DND-41 (cell line): ENCODE results near the gene CFAP54.

Experiments used
- ATAC-seq: fragments of 200-7000 bp; cut with Tn5 transposase; 3 replicates; pipeline ENCODE4 v1.9.1; 2021; ENCODE audit warnings: low read depth; ENCODE audit not compliant: insufficient read depth
- DNase-seq: peaks from one replicate; pipeline ENCODE4 v3.0.0-alpha.2; 2020
- H2AFZ ChIP-seq: 2 replicates; pipeline ENCODE4 v1.6.0; 2012; ENCODE audit warnings: low read depth, low read length
- H3K27ac ChIP-seq: 2 replicates; pipeline ENCODE4 v1.5.1; 2012; ENCODE audit warnings: low read length, inconsistent platforms
- H3K27me3 ChIP-seq: fragments of 200-600 bp; sonication (generic); 2 replicates; pipeline ENCODE4 v1.6.0; 2012; ENCODE audit warnings: low read length, mild to moderate bottlenecking, inconsistent platforms; ENCODE audit not compliant: insufficient read depth, poor library complexity
- H3K36me3 ChIP-seq: 2 replicates; pipeline ENCODE4 v1.5.1; 2012; ENCODE audit warnings: low read length, inconsistent platforms; ENCODE audit not compliant: insufficient read depth
- H3K4me1 ChIP-seq: 2 replicates; pipeline ENCODE4 v1.5.1; 2012; ENCODE audit warnings: mild to moderate bottlenecking, low read length; ENCODE audit not compliant: insufficient read depth
- H3K4me2 ChIP-seq: 2 replicates; pipeline ENCODE4 v1.6.0; 2012; ENCODE audit warnings: mild to moderate bottlenecking, moderate library complexity, low read length, inconsistent platforms; ENCODE audit not compliant: insufficient read depth
- H3K4me3 ChIP-seq, 2 experiments: fragments of 200-600 bp in 1 of 2; shearing (Covaris generic) in 1 of 2; 2 replicates each; pipeline ENCODE4 v1.5.1; 2012 to 2016; ENCODE audit warnings: inconsistent platforms in 2 of 2, low read length in 2 of 2, mild to moderate bottlenecking in 2 of 2, low read depth in 1 of 2, moderate library complexity in 1 of 2
- H3K79me2 ChIP-seq: 2 replicates; pipeline ENCODE4 v1.6.0; 2012; ENCODE audit warnings: low read length, inconsistent platforms; ENCODE audit not compliant: insufficient read depth
- H3K9ac ChIP-seq: 2 replicates; pipeline ENCODE4 v1.6.0; 2012; ENCODE audit warnings: low read depth, mild to moderate bottlenecking, inconsistent platforms, low read length, moderate library complexity
- H3K9me3 ChIP-seq: 2 replicates; pipeline ENCODE4 v1.5.1; 2012; ENCODE audit warnings: low read length, moderate library complexity, mild to moderate bottlenecking, inconsistent platforms; ENCODE audit not compliant: insufficient read depth, severe bottlenecking
- H4K20me1 ChIP-seq: 2 replicates; pipeline ENCODE4 v1.6.0; 2012; ENCODE audit warnings: low read length; ENCODE audit not compliant: insufficient read depth
- EZH2 ChIP-seq: IDR thresholded peaks from 3 replicates; pipeline ENCODE4 v1.6.1; 2012; ENCODE audit warnings: borderline replicate concordance, low read depth, mild to moderate bottlenecking, moderate library complexity, low read length, inconsistent platforms; ENCODE audit not compliant: severe bottlenecking
- TF ChIP-seq, protein P1 (sequence below): IDR thresholded peaks from 2 replicates; pipeline ENCODE4 v1.5.1; 2012; ENCODE audit warnings: borderline replicate concordance, low read length, moderate library complexity, mild to moderate bottlenecking; ENCODE audit not compliant: poor library complexity, severe bottlenecking; ENCODE audit errors: extremely low read depth

The CFAP54 gene

DNA sequence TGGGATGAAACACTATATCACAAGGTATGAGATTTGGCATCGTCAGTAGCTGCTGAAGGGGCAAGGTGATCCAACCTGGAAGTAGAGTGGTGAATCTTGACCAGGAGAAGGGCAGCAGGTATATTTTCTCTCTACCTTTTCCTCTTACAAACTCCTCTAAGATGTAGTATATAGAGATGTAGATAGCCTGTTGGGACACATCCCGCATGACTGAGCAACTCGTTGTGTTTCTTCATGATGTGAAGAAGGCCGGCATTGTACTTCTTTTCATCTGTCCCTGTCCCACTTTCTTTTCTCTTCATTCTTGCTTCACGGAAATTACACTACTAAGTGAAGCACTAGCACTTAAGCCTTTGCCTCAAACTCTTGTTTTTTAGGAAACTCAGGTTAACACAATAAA, 7.3 kb upstream of the CFAP54 start:
- TF ChIP-seq, protein P1, sequence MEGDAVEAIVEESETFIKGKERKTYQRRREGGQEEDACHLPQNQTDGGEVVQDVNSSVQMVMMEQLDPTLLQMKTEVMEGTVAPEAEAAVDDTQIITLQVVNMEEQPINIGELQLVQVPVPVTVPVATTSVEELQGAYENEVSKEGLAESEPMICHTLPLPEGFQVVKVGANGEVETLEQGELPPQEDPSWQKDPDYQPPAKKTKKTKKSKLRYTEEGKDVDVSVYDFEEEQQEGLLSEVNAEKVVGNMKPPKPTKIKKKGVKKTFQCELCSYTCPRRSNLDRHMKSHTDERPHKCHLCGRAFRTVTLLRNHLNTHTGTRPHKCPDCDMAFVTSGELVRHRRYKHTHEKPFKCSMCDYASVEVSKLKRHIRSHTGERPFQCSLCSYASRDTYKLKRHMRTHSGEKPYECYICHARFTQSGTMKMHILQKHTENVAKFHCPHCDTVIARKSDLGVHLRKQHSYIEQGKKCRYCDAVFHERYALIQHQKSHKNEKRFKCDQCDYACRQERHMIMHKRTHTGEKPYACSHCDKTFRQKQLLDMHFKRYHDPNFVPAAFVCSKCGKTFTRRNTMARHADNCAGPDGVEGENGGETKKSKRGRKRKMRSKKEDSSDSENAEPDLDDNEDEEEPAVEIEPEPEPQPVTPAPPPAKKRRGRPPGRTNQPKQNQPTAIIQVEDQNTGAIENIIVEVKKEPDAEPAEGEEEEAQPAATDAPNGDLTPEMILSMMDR, result no peak
- TF ChIP-seq EZH2, result no peak
- no peaks in the 10 kb centered on the region for H3K36me3 ChIP-seq
- DNase-seq (no peak), ATAC-seq (no peak)
- H3K27ac ChIP-seq, result no peak overlapping the region
- H3K27me3 ChIP-seq, result no peaks in the 10 kb centered on the region
- H2AFZ ChIP-seq, result no peak overlapping the region
- no peaks in the 10 kb centered on the region for H3K4me1 ChIP-seq
- no peak overlapping the region for H3K9ac ChIP-seq
- no peak overlapping the region for H3K4me3 ChIP-seq
- no peaks in the 10 kb centered on the region for H4K20me1 ChIP-seq
- H3K4me2 ChIP-seq, result no peak overlapping the region
- H3K9me3 ChIP-seq, result no peaks in the 10 kb centered on the region
- H3K79me2 ChIP-seq, result no peaks in the 10 kb centered on the region

GRCh38 chr12:96483116-96483515, 6.3 kb upstream of the CFAP54 start:
- H4K20me1 ChIP-seq, result no peaks in the 10 kb centered on the region
- ATAC-seq (no peak), DNase-seq (no peak)
- H3K4me3 ChIP-seq, result no peak overlapping the region
- TF ChIP-seq, protein P1, result no peak
- no peak for TF ChIP-seq EZH2
- no peak overlapping the region for H2AFZ ChIP-seq
- no peak overlapping the region for H3K27ac ChIP-seq
- no peaks in the 10 kb centered on the region for H3K9me3 ChIP-seq
- no peak overlapping the region for H3K4me2 ChIP-seq
- no peaks in the 10 kb centered on the region for H3K79me2 ChIP-seq
- no peak overlapping the region for H3K9ac ChIP-seq
- no peaks in the 10 kb centered on the region for H3K36me3 ChIP-seq
- H3K4me1 ChIP-seq, result no peaks in the 10 kb centered on the region
- no peaks in the 10 kb centered on the region for H3K27me3 ChIP-seq

GRCh38 chr12:96486751-96487613, 2.4 kb upstream of the CFAP54 start:
- Histone ChIP-seq H3K27ac (no peak overlapping the region), H3K27me3 (no peaks in the 10 kb centered on the region), H3K9me3 (no peaks in the 10 kb centered on the region), H3K4me2 (no peak overlapping the region), H3K79me2 (no peaks in the 10 kb centered on the region), H3K4me3 (no peak overlapping the region), H3K36me3 (no peaks in the 10 kb centered on the region), H4K20me1 (no peaks in the 10 kb centered on the region), H3K9ac (no peak overlapping the region), H3K4me1 (peaks cover 14% of the 10 kb centered on the region), H2AFZ (no peak overlapping the region)
- TF ChIP-seq, protein P1, result no peak
- no peak for TF ChIP-seq EZH2
- DNase-seq (no peak), ATAC-seq (no peak)
